Peyer's patch (tissue), 4 donors: Measurements from ENCODE around the gene GTSE1. TPM values are rescaled to one million over a fixed set of nuclear protein-coding genes. Genes with fewer than 3 reads are reported as not detected.

Source experiments
- DNase-seq, 3 donors: peaks; one replicate each; pipeline ENCODE4 v3.0.0-alpha.2; 2017 to 2019
- H3K27ac ChIP-seq, 4 donors: fragments of 200-600 bp; sonication (generic); one replicate each; pipeline ENCODE4 v1.5.1; 2016 to 2019
- H3K27me3 ChIP-seq, 2 donors: fragments of 200-600 bp; sonication (generic); one replicate each; pipeline ENCODE4 v1.5.1; 2019
- H3K36me3 ChIP-seq, 3 donors: fragments of 200-600 bp; sonication (generic); one replicate each; pipeline ENCODE4 v1.5.1; 2016 to 2019
- H3K4me1 ChIP-seq, 4 donors: fragments of 200-600 bp; sonication (generic); one replicate each; pipeline ENCODE4 v1.5.1; 2016 to 2019
- H3K4me3 ChIP-seq, 4 donors: fragments of 200-600 bp; sonication (generic); 1 replicate in 3 of 4; 2 replicates in 1 of 4; pipeline ENCODE4 v1.5.1; 2016 to 2019; ENCODE audit warnings: mild to moderate bottlenecking in 1 of 4
- H3K9me3 ChIP-seq, 4 donors: fragments of 200-600 bp; sonication (generic); one replicate each; pipeline ENCODE4 v1.5.1; 2016 to 2019; ENCODE audit warnings: mild to moderate bottlenecking in 1 of 4
- CTCF ChIP-seq, 6 experiments: fragments of 450-650 bp in 4 of 6; fragments of 200-600 bp in 2 of 6; sonication (generic) in 1 of 6; IDR thresholded peaks; one replicate each; pipeline ENCODE4 v1.5.1; 2017 to 2019; ENCODE audit warnings: antibody characterized with exemption in 6 of 6, mild to moderate bottlenecking in 3 of 6, moderate library complexity in 1 of 6
- POLR2A ChIP-seq, 2 donors: fragments of 450-650 bp; IDR thresholded peaks; one replicate each; pipeline ENCODE4 v1.5.1; 2017; ENCODE audit warnings: antibody characterized with exemption in 2 of 2, mild to moderate bottlenecking in 2 of 2, moderate library complexity in 2 of 2
- total RNA-seq, 4 donors: library from RNA; depleted of rRNA; stranded (reverse); fragments of >200 nt; gene quantifications; one replicate each; pipeline ENCODE4 v1.1.0, GENCODE V29; 2016

The GTSE1 gene
- total RNA-seq, 4 donors from 2014 or later, result 2.3 to 14.9 (median 5.9) TPM

GRCh38 chr22:46320166-46320710 is 23.6 kb downstream of the GTSE1 start:
- no peaks in the 10 kb centered on the region for H3K9me3 ChIP-seq
- no peak overlapping the region for H3K27ac ChIP-seq
- no peaks in the 10 kb centered on the region for H3K27me3 ChIP-seq
- no peak overlapping the region for H3K4me3 ChIP-seq
- TF ChIP-seq CTCF (IDR thresholded peaks at IDR 0.05) (no peak), POLR2A (IDR thresholded peaks at IDR 0.05) (no peak)
- peak in 1 of 3 donors; percentile 14 for DNase-seq
- H3K36me3 ChIP-seq, result no peaks in the 10 kb centered on the region
- H3K4me1 ChIP-seq, result no peaks in the 10 kb centered on the region

- peak in 1 of 3 donors; percentile 23 for DNase-seq
- H3K36me3 ChIP-seq, result no peaks in the 10 kb centered on the region
- no peak overlapping the region for H3K27ac ChIP-seq
- no peaks in the 10 kb centered on the region for H3K27me3 ChIP-seq
- TF ChIP-seq CTCF (IDR thresholded peaks at IDR 0.05), result no peak
- TF ChIP-seq POLR2A (IDR thresholded peaks at IDR 0.05), result no peak
- no peaks in the 10 kb centered on the region for H3K9me3 ChIP-seq
- H3K4me1 ChIP-seq, result no peaks in the 10 kb centered on the region
- H3K4me3 ChIP-seq, result no peak overlapping the region
These were observed 24.2 kb downstream of the GTSE1 start for GRCh38 chr22:46320716-46321386.

GRCh38 chr22:46322711-46323110 is 26.0 kb downstream of the GTSE1 start:
- Histone ChIP-seq H3K27ac (no peak overlapping the region), H3K27me3 (no peaks in the 10 kb centered on the region), H3K36me3 (no peaks in the 10 kb centered on the region), H3K9me3 (no peaks in the 10 kb centered on the region), H3K4me1 (no peaks in the 10 kb centered on the region), H3K4me3 (no peak overlapping the region)
- TF ChIP-seq CTCF (IDR thresholded peaks at IDR 0.05), result no peak
- no peak for TF ChIP-seq POLR2A (IDR thresholded peaks at IDR 0.05)
- DNase-seq, result no peak

GRCh38 chr22:46323162-46323561 is 26.5 kb downstream of the GTSE1 start:
- Histone ChIP-seq H3K27me3 (no peaks in the 10 kb centered on the region), H3K27ac (no peak overlapping the region), H3K4me3 (no peak overlapping the region), H3K36me3 (no peaks in the 10 kb centered on the region), H3K4me1 (no peaks in the 10 kb centered on the region), H3K9me3 (no peaks in the 10 kb centered on the region)
- TF ChIP-seq CTCF (IDR thresholded peaks at IDR 0.05) (no peak), POLR2A (IDR thresholded peaks at IDR 0.05) (no peak)
- no peak for DNase-seq

GRCh38 chr22:46326066-46326680 is 29.5 kb downstream of the GTSE1 start:
- DNase-seq, result peak in 1 of 3 donors; percentile 16
- Histone ChIP-seq H3K36me3 (no peaks in the 10 kb centered on the region), H3K27me3 (no peaks in the 10 kb centered on the region), H3K4me3 (no peak overlapping the region), H3K4me1 (no peaks in the 10 kb centered on the region), H3K9me3 (no peaks in the 10 kb centered on the region), H3K27ac (no peak overlapping the region)
- TF ChIP-seq POLR2A (IDR thresholded peaks at IDR 0.05), result no peak
- TF ChIP-seq CTCF (IDR thresholded peaks at IDR 0.05), result no peak
